Activated CD4-positive, alpha-beta T cell treated with anti-CD3 and anti-CD28 coated beads, Interleukin-2, Interleukin-4, amounts not matched to agents 100 ng/mL and 50 ng/mL, durations not matched to agents 16 hours and 8 hours (primary cell): ENCODE measurements around the gene ACBD6.

Source experiments
- DNase-seq: peaks from one replicate; pipeline ENCODE4 v3.0.0-alpha.2; 2020; ENCODE audit warnings: low spot score

The ACBD6 gene

GRCh38 chr1:180269645-180270529 lies 232.5 kb downstream of the ACBD6 start:
- DNase-seq, result no peak

- no peak for DNase-seq
These were observed 233.8 kb downstream of the ACBD6 start for GRCh38 chr1:180268556-180269075.

DNA sequence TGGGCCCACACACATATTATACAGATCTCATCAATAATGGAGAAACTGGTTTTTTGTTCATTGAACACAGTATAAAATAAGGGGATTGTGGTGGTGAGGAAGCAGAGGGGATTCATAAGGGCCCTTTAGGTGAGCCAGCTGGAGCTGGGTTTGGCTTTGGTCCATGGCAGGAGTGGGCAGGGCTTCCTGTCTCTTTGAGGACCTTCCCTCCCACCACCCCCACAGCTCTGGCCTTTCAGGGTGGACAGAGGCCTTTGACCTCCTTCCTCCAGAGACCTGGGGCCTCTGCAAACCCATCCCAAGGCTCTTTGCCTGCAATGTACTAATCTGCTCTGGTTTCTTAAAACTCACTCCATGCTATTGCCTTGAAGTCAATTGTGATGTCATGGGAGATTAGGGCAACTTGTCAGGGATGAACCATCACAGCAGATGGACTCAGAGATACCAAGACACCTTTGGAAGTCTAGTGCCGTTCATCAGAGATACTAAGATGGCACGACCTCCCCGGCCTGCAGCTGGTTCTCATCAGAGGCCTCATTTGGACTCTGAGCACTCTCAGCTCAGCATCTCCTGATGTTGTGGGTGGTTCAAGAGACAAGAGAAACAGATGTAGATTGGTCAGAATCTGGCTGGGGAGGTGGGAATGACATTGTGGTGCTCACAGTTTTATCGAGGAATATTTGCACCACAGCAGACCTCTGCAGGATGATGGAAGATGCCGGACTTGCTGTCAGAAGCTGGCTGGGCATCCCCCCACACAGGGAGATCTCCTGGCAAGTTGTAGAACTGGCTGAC lies 234.4 kb downstream of the ACBD6 start:
- no peak for DNase-seq

DNA sequence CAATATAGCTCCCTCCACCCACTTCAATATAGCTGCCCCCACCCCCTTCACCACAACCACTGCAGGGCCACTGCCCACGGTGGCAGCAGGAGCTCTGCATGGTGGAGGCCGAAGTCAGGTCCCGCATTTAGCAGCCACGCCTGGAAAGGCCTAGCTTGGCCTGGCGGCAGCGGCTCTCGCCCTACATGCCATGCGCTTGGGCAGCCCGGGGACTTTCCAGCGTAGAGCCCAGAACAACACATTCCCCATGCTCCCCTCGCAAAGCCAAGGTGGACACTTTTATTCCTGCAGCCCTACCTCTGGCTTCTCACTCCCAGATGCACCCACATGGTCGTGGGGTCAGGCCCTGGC lies 235.2 kb downstream of the ACBD6 start:
- no peak for DNase-seq

DNA sequence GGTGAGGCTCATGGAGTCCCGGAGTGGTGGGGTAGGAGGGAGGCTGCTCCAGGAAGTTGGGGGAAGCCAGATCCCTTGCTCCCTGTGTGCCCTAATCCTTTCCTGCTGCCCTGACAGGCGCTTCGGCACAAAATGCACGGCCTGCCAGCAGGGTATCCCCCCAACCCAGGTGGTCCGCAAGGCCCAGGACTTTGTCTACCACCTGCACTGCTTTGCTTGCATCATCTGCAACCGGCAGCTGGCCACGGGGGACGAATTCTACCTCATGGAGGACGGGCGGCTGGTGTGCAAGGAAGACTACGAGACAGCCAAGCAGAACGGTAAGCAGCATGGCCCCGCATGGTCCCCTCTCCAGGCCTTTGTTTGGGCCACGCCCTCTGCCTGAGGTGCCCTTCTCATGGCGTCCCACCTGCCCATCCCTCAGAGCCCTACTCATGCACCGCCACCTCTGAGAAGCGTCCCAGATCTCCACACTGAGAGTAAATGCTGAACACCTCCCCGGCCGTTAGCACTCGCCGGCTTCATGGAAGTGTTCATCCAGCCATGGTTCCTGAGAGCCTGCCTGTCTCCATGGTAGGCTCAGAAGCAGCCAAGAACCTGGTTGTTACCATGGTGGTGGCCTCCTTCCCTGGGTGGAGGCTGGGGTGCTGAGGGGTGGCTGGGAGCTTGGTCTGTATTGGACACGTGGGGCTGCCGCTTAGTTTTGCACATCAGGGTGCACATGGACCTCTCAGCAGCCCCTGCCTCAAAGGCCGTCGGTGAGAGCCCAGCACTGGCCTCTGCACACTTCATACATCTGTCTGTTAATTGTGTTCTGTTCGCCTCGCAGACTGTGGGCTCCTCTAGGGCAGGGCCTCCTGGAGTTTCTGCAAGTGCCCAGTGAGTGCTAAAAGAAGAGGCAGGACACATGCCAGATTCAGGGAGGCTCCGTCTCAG lies 235.8 kb downstream of the ACBD6 start:
- DNase-seq, result no peak

DNA sequence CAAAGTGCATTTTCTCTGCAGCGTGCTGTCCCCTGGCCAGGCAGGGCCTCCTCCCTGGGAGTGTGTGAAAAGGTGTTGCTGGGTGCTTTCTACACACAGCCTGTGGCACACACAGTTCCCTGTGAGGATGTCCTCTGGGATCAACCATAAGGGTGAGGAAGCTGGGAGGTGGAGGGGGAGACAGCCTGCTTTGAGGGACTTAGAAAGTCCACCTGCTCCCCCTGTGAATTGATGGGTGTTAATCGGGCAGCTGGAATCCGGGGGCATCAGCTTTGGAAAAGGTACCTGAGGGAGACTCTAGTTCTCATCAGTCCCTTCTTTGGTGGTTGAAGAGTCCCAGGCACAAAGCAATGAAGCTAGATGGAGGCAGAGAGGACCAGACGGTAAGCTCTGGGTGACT lies 236.5 kb downstream of the ACBD6 start:
- no peak for DNase-seq

- no peak for DNase-seq
These were observed 237.2 kb downstream of the ACBD6 start for GRCh38 chr1:180265201-180265600.

DNA sequence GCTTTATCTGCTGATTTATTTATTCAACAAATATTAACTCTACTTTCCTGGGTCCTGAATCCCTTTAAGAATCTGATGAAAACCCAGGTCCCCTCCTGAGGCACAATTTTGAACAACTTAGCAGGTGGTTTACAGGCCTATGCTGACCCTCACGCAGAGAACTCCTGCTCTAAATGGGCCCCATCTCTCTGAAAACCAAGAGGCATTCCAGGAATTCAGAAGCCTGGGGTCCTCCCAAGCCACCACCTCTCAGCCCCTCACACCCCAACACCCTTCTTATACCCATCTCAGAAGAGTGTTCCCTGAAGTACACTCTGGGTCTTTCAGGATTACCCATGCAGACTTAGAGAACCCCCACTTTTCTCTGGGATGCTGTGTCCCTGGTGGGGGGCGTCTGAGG lies 237.8 kb downstream of the ACBD6 start:
- DNase-seq, result no peak

DNA sequence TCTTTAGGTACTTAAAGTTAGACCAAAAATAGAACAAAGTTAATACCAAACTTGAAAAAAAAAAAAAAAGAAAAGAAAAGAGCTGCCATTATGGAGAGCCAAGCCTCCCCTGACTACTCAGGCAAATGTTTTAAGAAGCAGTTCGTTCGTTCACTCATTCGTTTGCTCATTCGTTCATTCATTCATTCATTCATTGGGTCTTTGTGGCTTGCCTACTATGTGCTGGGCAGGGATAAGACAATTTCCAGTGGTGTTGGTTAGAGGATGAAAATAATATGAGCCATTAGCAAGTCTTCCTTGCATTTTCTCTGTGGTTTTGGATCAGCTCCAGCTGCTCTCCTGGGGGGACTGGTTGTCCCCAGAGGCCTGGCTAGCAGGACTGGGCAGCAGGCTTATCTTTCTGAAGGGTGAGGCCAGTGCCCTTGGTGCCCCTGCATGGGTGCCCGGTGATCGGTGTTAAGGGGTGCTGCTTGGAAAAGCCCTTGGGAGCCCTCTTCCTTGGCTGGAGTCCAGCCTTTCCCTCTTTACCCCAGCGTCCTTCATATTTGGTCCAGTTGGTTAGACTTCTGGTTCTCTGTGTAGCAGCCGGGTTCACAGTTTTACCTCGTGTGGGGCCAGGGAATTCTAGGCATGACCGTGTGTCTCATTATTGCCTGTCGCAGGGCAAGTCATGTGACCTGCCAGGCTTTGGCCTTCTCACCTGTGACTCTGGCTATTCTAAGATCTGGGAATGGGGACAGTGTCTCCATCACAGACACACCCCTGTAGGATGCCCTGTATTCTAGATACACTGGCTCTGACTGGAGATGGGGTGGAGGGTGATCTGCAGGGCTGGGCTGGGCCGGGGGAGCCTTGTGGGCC lies 239.5 kb downstream of the ACBD6 start:
- DNase-seq, result no peak

GRCh38 chr1:180261524-180262155 lies 240.7 kb downstream of the ACBD6 start:
- no peak for DNase-seq

- no peak for DNase-seq
These were observed 241.3 kb downstream of the ACBD6 start for GRCh38 chr1:180261030-180261429.

GRCh38 chr1:180260541-180260940 lies 241.8 kb downstream of the ACBD6 start:
- DNase-seq, result no peak

DNA sequence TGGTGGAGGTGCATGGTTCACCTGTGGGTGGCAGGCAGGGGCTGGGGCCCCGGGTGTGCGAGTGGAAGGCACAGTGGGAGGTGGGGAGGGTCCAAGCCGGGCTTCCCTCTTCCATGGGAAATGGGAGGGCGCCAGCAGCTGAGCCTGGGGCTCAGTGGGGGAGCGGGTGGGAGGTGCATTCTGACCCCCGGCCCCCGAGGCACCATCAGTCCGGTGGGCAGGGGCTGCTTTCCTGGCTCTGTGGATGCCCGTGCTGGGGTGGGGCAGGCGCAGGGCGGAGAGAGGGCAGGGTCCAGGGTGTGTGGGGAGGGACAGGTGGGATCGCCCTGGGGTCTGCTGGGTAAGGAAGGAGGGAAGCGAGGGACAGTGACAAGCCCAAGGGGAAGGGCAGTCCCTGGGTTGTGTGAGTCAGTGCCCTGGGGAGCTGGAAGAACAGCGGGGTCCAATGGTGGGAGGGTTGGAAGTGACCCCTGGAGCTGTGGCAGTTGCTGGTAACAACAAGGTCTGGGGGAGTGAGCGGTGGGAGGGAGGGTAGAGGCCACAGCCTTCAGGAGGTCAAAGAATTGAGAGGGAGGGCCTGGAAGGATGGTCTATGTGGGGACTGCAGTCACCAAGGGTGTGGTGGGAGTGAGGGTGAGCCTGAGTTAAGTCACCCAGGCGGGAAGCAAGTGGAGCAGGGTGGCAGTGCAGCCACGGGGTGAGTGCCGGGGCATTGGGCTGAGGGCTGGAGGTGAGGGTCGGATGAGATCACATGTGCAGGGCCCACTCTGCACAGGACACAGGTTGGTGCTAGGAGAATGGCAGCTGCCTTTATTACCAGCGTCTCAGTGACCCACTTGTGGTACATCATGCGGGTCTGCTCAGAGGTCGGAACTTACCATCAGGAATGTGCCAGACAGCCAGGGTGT lies 242.7 kb downstream of the ACBD6 start:
- no peak for DNase-seq

DNA sequence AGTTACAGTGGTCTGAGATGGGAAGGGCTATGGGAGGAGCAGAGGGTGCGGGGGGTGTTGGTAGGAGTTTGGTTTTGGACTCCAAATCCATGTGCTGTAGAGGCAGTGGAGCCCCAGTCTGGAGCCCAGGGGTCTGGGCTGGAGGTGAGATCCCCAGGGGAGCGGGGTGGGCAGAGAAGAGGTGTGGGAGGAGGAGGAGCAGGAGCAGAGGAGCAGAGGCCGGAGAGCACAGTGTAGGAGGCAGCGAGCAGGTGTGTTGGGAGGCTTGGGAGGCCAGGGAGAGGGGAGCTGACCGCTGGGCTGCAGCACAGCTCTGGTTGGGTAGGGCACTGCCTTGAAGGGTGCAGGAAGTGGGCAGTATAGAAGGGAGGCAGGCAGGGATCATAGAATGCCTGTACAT lies 243.4 kb downstream of the ACBD6 start:
- no peak for DNase-seq

DNA sequence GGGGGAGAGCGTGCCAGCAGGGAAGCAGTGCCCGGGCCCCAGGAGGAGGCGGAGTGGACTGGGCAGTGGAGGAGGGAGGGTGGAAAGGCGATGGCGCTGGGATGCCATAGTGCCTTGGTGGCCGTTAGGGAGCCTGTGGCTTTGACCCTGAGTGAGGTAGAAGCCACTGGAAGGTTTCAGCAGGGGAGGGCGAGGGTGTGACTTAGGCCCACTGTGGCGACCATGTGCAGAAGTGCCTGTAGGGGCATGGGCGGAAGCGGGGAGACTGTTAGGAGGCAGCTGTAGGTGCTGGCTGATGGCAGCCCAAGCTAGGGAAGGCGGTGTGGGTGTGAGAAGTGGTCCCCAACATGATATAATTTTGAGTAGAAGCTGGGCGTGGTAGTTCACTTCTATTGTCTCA lies 244.1 kb downstream of the ACBD6 start:
- no peak for DNase-seq

DNA sequence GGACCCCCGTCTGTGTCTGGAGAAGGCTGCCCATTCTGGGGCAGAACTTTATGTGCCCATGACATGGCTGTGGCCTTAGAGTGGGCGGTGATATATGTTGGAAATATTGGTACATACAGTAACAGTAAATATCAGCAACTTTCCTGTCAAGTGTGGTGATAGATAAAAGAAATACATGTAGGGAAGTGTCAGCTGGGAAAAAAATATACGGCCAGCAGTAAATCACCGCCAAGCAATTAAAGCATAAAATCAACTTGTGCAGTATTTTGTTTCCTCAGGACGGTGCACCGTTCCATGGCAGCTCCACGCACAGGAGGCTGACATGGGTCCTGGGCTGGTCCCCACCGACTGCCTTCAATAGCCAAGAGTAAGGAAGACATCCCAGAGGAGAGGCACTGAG lies 244.9 kb downstream of the ACBD6 start:
- no peak for DNase-seq

- no peak for DNase-seq
These were observed 245.4 kb downstream of the ACBD6 start for GRCh38 chr1:180257028-180257386.

DNA sequence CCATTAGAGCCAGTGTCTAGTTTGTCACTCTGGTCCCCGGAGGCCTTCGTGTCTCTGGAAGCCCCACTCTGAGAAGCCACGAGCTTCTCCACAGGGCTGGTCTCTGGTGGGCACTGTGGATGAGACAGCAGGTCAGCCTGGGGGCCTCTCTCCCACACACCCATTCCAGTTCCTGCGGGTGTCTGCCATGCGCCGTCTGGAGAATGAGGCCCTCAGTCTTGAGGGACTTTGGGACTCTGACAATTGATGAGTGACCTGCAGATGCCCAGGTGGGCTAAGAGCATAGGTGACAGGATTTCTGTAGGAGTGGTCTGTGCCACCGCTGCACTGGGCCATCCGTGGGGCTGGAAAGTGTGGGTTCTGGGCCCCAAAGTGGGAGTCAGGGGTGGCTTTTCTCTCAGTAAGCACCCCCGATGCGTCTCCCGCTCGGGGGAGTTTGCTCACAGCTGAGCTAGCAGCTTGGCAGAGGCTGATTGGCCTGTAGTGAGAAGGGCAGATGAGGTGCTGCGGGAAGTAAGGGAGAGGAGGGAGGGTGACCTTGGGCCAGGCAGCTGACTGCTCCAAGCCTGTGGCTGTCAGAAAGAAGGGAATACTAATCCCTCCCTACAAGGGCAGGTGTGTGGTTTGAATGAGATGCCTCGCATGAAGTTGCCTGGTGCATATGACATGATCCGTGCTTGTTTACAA lies 245.9 kb downstream of the ACBD6 start:
- DNase-seq, result no peak
